ENCODE data around the gene PKN2.

PKN2 gene

GRCh38 chr1:88735909-88736308 lies 51.8 kb downstream of the PKN2 start:
- DNase-seq = no peak

- no peak for DNase-seq
Measured at GRCh38 chr1:88736633-88737248, 52.7 kb downstream of the PKN2 start.

GRCh38 chr1:88737338-88737927 lies 53.4 kb downstream of the PKN2 start:
- no peak for DNase-seq

GRCh38 chr1:88740784-88741183 lies 56.7 kb downstream of the PKN2 start:
- no peak for DNase-seq

GRCh38 chr1:88741413-88741812 lies 57.3 kb downstream of the PKN2 start:
- DNase-seq = no peak

- no peak for DNase-seq
Measured at GRCh38 chr1:88742531-88742930, 58.5 kb downstream of the PKN2 start.

GRCh38 chr1:88744142-88744541 lies 60.1 kb downstream of the PKN2 start:
- DNase-seq = no peak

- DNase-seq = no peak
Measured at GRCh38 chr1:88746916-88747315, 62.8 kb downstream of the PKN2 start.

- DNase-seq = no peak
Measured at GRCh38 chr1:88751714-88752113, 67.6 kb downstream of the PKN2 start.

GRCh38 chr1:88753506-88753905 lies 69.4 kb downstream of the PKN2 start:
- DNase-seq = no peak

- no peak for DNase-seq
Measured at GRCh38 chr1:88763649-88764406, 79.8 kb downstream of the PKN2 start.

- DNase-seq = no peak
Measured at GRCh38 chr1:88768187-88768586, 84.1 kb downstream of the PKN2 start.

GRCh38 chr1:88768816-88769215 lies 84.7 kb downstream of the PKN2 start:
- no peak for DNase-seq

- no peak for DNase-seq
Measured at GRCh38 chr1:88773540-88774150, 89.6 kb downstream of the PKN2 start.

- no peak for DNase-seq
Measured at GRCh38 chr1:88774151-88774556, 90.1 kb downstream of the PKN2 start.

GRCh38 chr1:88777604-88778149 lies 93.6 kb downstream of the PKN2 start:
- DNase-seq = no peak

- DNase-seq = no peak
Measured at GRCh38 chr1:88779880-88780279, 95.8 kb downstream of the PKN2 start.

- no peak for DNase-seq
Measured at GRCh38 chr1:88780485-88780884, 96.4 kb downstream of the PKN2 start.

- DNase-seq = no peak
Measured at GRCh38 chr1:88783145-88783544, 99.1 kb downstream of the PKN2 start.

- no peak for DNase-seq
Measured at GRCh38 chr1:88784551-88784950, 100.5 kb downstream of the PKN2 start.

GRCh38 chr1:88787023-88787903 lies 103.2 kb downstream of the PKN2 start:
- DNase-seq = no peak

GRCh38 chr1:88791192-88791591 lies 107.1 kb downstream of the PKN2 start:
- DNase-seq = no peak

- no peak for DNase-seq
Measured at GRCh38 chr1:88799491-88799890, 115.4 kb downstream of the PKN2 start.
